Kidney (tissue), 14 donors: ENCODE measurements around the gene STK32B. TPM values are rescaled to one million over a fixed set of nuclear protein-coding genes. Genes with fewer than 3 reads are reported as not detected.

ENCODE experiments used
- DNase-seq, 5 donors: peaks; one replicate each; pipeline ENCODE4 v3.0.0-alpha.2; 2013 to 2020
- FAIRE-seq: peaks from 2 replicates; lab custom pipeline; 2012; peaks lifted over from hg19 to GRCh38; lab: Jason Lieb, UNC
- H3K27ac ChIP-seq, 2 donors: one replicate each; pipeline ENCODE4 v1.7.0; 2013; ENCODE audit warnings: low read depth in 2 of 2, low read length in 2 of 2, inconsistent platforms in 1 of 2
- H3K27me3 ChIP-seq: one replicate; pipeline ENCODE4 v1.7.1; 2013; ENCODE audit warnings: low read length, inconsistent platforms; ENCODE audit not compliant: control insufficient read depth, insufficient read depth
- H3K36me3 ChIP-seq, 3 donors: one replicate each; pipeline versions ENCODE4 v1.7.0 to v1.7.1; 2013; ENCODE audit warnings: low read length in 3 of 3, control low read depth in 1 of 3, inconsistent platforms in 1 of 3; ENCODE audit not compliant: insufficient read depth in 3 of 3, control insufficient read depth in 2 of 3
- H3K4me1 ChIP-seq, 3 donors: one replicate each; pipeline versions ENCODE4 v1.7.0 to v1.7.1; 2013; ENCODE audit warnings: low read length in 3 of 3, inconsistent platforms in 1 of 3, low read depth in 1 of 3; ENCODE audit not compliant: control insufficient read depth in 2 of 3, insufficient read depth in 2 of 3
- H3K4me3 ChIP-seq, 3 donors: one replicate each; pipeline versions ENCODE4 v1.7.0 to v1.8.1; 2013; ENCODE audit warnings: low read length in 3 of 3, control low read depth in 1 of 3, inconsistent platforms in 1 of 3
- H3K9ac ChIP-seq, 3 donors: one replicate each; pipeline versions ENCODE4 v1.7.0 to v1.7.1; 2013; ENCODE audit warnings: low read length in 3 of 3, control low read depth in 1 of 3, inconsistent platforms in 1 of 3
- H3K9me3 ChIP-seq, 3 donors: one replicate each; pipeline versions ENCODE4 v1.7.0 to v1.7.1; 2013; ENCODE audit warnings: low read length in 3 of 3, control low read depth in 1 of 3, inconsistent platforms in 1 of 3; ENCODE audit not compliant: control insufficient read depth in 2 of 3, insufficient read depth in 1 of 3
- CTCF ChIP-seq: IDR thresholded peaks from 3 replicates; pipeline ENCODE4 v1.5.1; 2012; ENCODE audit warnings: mild to moderate bottlenecking, moderate library complexity, borderline replicate concordance; ENCODE audit not compliant: insufficient read depth; ENCODE audit errors: extremely low read depth
- intact Hi-C: fragments of 100-400 bp; cut with DNase I; formaldehyde crosslinking; loops from one replicate; pipeline ENCODE4 v1.11.1; 2022
- polyA plus RNA-seq: library from polyadenylated mRNA; stranded (reverse); fragments of 350-450 nt; fragmentation: Illumina TruSeq; extraction: RNeasy Lipid Tissue Mini Kit (QIAGEN cat#74804); gene quantifications from one replicate; pipeline ENCODE4 v1.2.3, GENCODE V29; 2014; ENCODE audit warnings: low read depth, low replicate concordance; ENCODE audit not compliant: insufficient read depth
- total RNA-seq: library from RNA; stranded (reverse); fragmentation: NEBNext Ultra II Directional; extraction: Animal tissue kit (Norgen Biotek cat#: 25700); gene quantifications from one replicate; pipeline ENCODE4 v1.2.1, GENCODE V29; 2021
- donor health status: control.
- donor health status: control.
- donor health status: control.
- donor health status: control.
- donor health status: control.
- donor health status: DM: yes; HTN: yes; CAD: no.
- donor health status: Normal renal cell carcinoma (clear cell type).

Gene STK32B
- total and polyA plus RNA-seq, 2 donors from 2014 or later, result 18.1 to 18.2 TPM

GRCh38 chr4:5448221-5448620 lies 396.9 kb downstream of the STK32B start:
- FAIRE-seq, result no peak
- TF ChIP-seq CTCF, result no peak
- H3K27me3 ChIP-seq, result no peaks in the 10 kb centered on the region

GRCh38 chr4:5451243-5451642 lies 400.0 kb downstream of the STK32B start:
- Histone ChIP-seq H3K9me3 (no peaks in the 10 kb centered on the region), H3K4me1 (no peaks in the 10 kb centered on the region), H3K36me3 (no peaks in the 10 kb centered on the region), H3K27me3 (no peaks in the 10 kb centered on the region), H3K4me3 (no peak overlapping the region), H3K9ac (no peak overlapping the region), H3K27ac (no peak overlapping the region)
- DNase-seq, result no peak
- no peak for FAIRE-seq
- no peak for TF ChIP-seq CTCF
- intact Hi-C loops, result no loop called here

More at GRCh38 chr4:5448221-5448620, 396.9 kb downstream of the STK32B start:
- Histone ChIP-seq H3K4me1 (no peaks in the 10 kb centered on the region), H3K27ac (no peak overlapping the region), H3K9me3 (no peaks in the 10 kb centered on the region), H3K9ac (no peak overlapping the region), H3K4me3 (no peak overlapping the region), H3K36me3 (no peaks in the 10 kb centered on the region)
- intact Hi-C loops, result no loop called here
- DNase-seq, result peak in 2 of 5 donors; percentile 3 to 4

- TF ChIP-seq CTCF, result no peak
- H3K9ac ChIP-seq, result no peak overlapping the region
- intact Hi-C loops, result no loop called here
- no peak overlapping the region for H3K4me3 ChIP-seq
- no peaks in the 10 kb centered on the region for H3K27me3 ChIP-seq
- no peaks in the 10 kb centered on the region for H3K9me3 ChIP-seq
- no peak overlapping the region for H3K27ac ChIP-seq
- H3K36me3 ChIP-seq, result no peaks in the 10 kb centered on the region
- DNase-seq (no peak), FAIRE-seq (no peak)
- no peaks in the 10 kb centered on the region for H3K4me1 ChIP-seq
These were observed 400.9 kb downstream of the STK32B start for GRCh38 chr4:5452156-5452555.

- Histone ChIP-seq H3K9ac (no peak overlapping the region), H3K4me1 (no peaks in the 10 kb centered on the region), H3K9me3 (no peaks in the 10 kb centered on the region), H3K27me3 (no peaks in the 10 kb centered on the region), H3K27ac (no peak overlapping the region), H3K36me3 (no peaks in the 10 kb centered on the region), H3K4me3 (no peak overlapping the region)
- DNase-seq, result no peak
- intact Hi-C loops, result no loop called here
- no peak for TF ChIP-seq CTCF
- FAIRE-seq, result no peak
These were observed 403.8 kb downstream of the STK32B start for GRCh38 chr4:5455003-5455585.
